AG08395 (cell line): ENCODE measurements around the gene ZNF740.

Experiments
- DNase-seq: peaks from one replicate; pipeline ENCODE4 v3.0.0; 2012; ENCODE audit warnings: mixed read lengths, low spot score

ZNF740 gene

GRCh38 chr12:53227836-53228235, 47.3 kb downstream of the ZNF740 start:
- DNase-seq: no peak

- DNase-seq: no peak
These were observed 48.9 kb downstream of the ZNF740 start for GRCh38 chr12:53229454-53229853.

- DNase-seq: no peak
These were observed 49.8 kb downstream of the ZNF740 start for GRCh38 chr12:53230108-53230845.

GRCh38 chr12:53231671-53231920, 51.1 kb downstream of the ZNF740 start:
- no peak for DNase-seq

GRCh38 chr12:53231921-53232645, 51.6 kb downstream of the ZNF740 start, which contains the start of gene RARG:
TSS of gene RARG (minus strand) at chr12:53232209. CDS start at chr12:53227545, 4,664 bp downstream.
- peak; percentile 92 for DNase-seq

- peak; percentile 68 for DNase-seq
These were observed 52.3 kb downstream of the ZNF740 start for GRCh38 chr12:53232646-53233461.

- no peak for DNase-seq
These were observed 53.2 kb downstream of the ZNF740 start for GRCh38 chr12:53233671-53234121.

GRCh38 chr12:53234271-53234914, 53.9 kb downstream of the ZNF740 start:
- no peak for DNase-seq

GRCh38 chr12:53235164-53235563, 54.6 kb downstream of the ZNF740 start:
- DNase-seq: no peak

- DNase-seq: no peak
These were observed 55.4 kb downstream of the ZNF740 start for GRCh38 chr12:53235742-53236442.

GRCh38 chr12:53236443-53237111, 56.1 kb downstream of the ZNF740 start:
- DNase-seq: no peak

- no peak for DNase-seq
These were observed 59.2 kb downstream of the ZNF740 start for GRCh38 chr12:53239643-53240258.

GRCh38 chr12:53241623-53242412, 61.3 kb downstream of the ZNF740 start:
- no peak for DNase-seq

- DNase-seq: no peak
These were observed 63.8 kb downstream of the ZNF740 start for GRCh38 chr12:53244337-53244736.
